DMS53 treated with DMSO at 0.1 percent for 48 hours (cell line): ENCODE measurements around the gene ARNT2.

Source experiments
- DNase-seq: peaks from one replicate; lab custom pipeline; 2025; ENCODE audit not compliant: unreplicated experiment; lab: John Stamatoyannopoulos, UW

The ARNT2 gene

GRCh38 chr15:80441041-80441440 lies 36.9 kb downstream of the ARNT2 start:
- no peak for DNase-seq

- DNase-seq: no peak
Observed at GRCh38 chr15:80441714-80442113, 37.5 kb downstream of the ARNT2 start.

- DNase-seq: no peak
Observed at GRCh38 chr15:80442728-80443403, 38.7 kb downstream of the ARNT2 start.

- no peak for DNase-seq
Observed at GRCh38 chr15:80444680-80445251, 40.6 kb downstream of the ARNT2 start.

- DNase-seq: no peak
Observed at GRCh38 chr15:80445300-80446041, 41.3 kb downstream of the ARNT2 start.

- no peak for DNase-seq
Observed at GRCh38 chr15:80447077-80447476, 42.9 kb downstream of the ARNT2 start.

GRCh38 chr15:80449825-80450224 lies 45.6 kb downstream of the ARNT2 start:
- DNase-seq: no peak

GRCh38 chr15:80450811-80451321 lies 46.7 kb downstream of the ARNT2 start:
- no peak for DNase-seq

GRCh38 chr15:80452166-80452565 lies 48.0 kb downstream of the ARNT2 start:
- no peak for DNase-seq

GRCh38 chr15:80455051-80455648 lies 51.0 kb downstream of the ARNT2 start:
- no peak for DNase-seq

GRCh38 chr15:80455668-80456442 lies 51.7 kb downstream of the ARNT2 start:
- DNase-seq: peak; percentile 49

GRCh38 chr15:80456517-80457492 lies 52.6 kb downstream of the ARNT2 start:
- DNase-seq: no peak

GRCh38 chr15:80457896-80458295 lies 53.7 kb downstream of the ARNT2 start:
- DNase-seq: no peak

GRCh38 chr15:80458580-80458979 lies 54.4 kb downstream of the ARNT2 start:
- no peak for DNase-seq

- no peak for DNase-seq
Observed at GRCh38 chr15:80459380-80459779, 55.2 kb downstream of the ARNT2 start.

GRCh38 chr15:80459818-80460217 lies 55.6 kb downstream of the ARNT2 start:
- no peak for DNase-seq

- DNase-seq: no peak
Observed at GRCh38 chr15:80461356-80462095, 57.3 kb downstream of the ARNT2 start.

- no peak for DNase-seq
Observed at GRCh38 chr15:80462111-80462510, 57.9 kb downstream of the ARNT2 start.
